Glutamatergic neuron (in vitro differentiated cells): ENCODE data around the gene NAALAD2. TPM values are rescaled to one million over a fixed set of nuclear protein-coding genes. Genes with fewer than 3 reads are reported as not detected.

Experiments
- DNase-seq: peaks from one replicate; pipeline ENCODE4 v3.0.0; 2022
- H3K27ac Mint-ChIP-seq: one replicate; pipeline ENCODE4 v1.8.0; 2020; ENCODE audit warnings: mild to moderate bottlenecking, mixed read lengths, inconsistent platforms; ENCODE audit not compliant: unreplicated experiment
- H3K27me3 Mint-ChIP-seq: one replicate; pipeline ENCODE4 v1.8.0; 2020; ENCODE audit warnings: mild to moderate bottlenecking, moderate library complexity, mixed read lengths, inconsistent platforms; ENCODE audit not compliant: unreplicated experiment
- H3K36me3 Mint-ChIP-seq: one replicate; pipeline ENCODE4 v1.8.0; 2020; ENCODE audit warnings: mild to moderate bottlenecking, mixed read lengths, inconsistent platforms; ENCODE audit not compliant: unreplicated experiment
- H3K4me1 Mint-ChIP-seq: one replicate; pipeline ENCODE4 v1.8.0; 2020; ENCODE audit warnings: mild to moderate bottlenecking, low read depth, mixed read lengths, inconsistent platforms; ENCODE audit not compliant: unreplicated experiment
- H3K4me3 Mint-ChIP-seq: one replicate; pipeline ENCODE4 v1.8.0; 2020; ENCODE audit warnings: mild to moderate bottlenecking, mixed read lengths, inconsistent platforms; ENCODE audit not compliant: unreplicated experiment
- H3K9me3 Mint-ChIP-seq: one replicate; pipeline ENCODE4 v1.8.0; 2020; ENCODE audit warnings: mild to moderate bottlenecking, moderate library complexity, mixed read lengths, inconsistent platforms; ENCODE audit not compliant: unreplicated experiment
- CTCF ChIP-seq: fragments of 200-600 bp; sonication (generic); IDR thresholded peaks from one replicate; pipeline ENCODE4 v1.5.0; 2021; ENCODE audit not compliant: partially characterized antibody, unreplicated experiment
- total RNA-seq: library from RNA; stranded (reverse); fragmentation: NEBNext Ultra II Directional; extraction: Animal tissue kit (Norgen Biotek cat#: 25700); gene quantifications from one replicate; pipeline ENCODE4 v1.2.1, GENCODE V29; 2021; ENCODE audit not compliant: unreplicated experiment

The NAALAD2 gene
- total RNA-seq, 1 donor from 2014 or later, result 7.2 TPM

GRCh38 chr11:90208857-90209256 is 74.4 kb downstream of the NAALAD2 start:
- Mint-ChIP-seq H3K36me3 (no peaks in the 10 kb centered on the region), H3K4me1 (no peaks in the 10 kb centered on the region), H3K9me3 (no peaks in the 10 kb centered on the region), H3K27ac (no peak overlapping the region), H3K27me3 (no peaks in the 10 kb centered on the region), H3K4me3 (no peak overlapping the region)
- no peak for DNase-seq
- TF ChIP-seq CTCF, result no peak

GRCh38 chr11:90213322-90213721 is 78.9 kb downstream of the NAALAD2 start:
- Mint-ChIP-seq H3K36me3 (no peaks in the 10 kb centered on the region), H3K27ac (no peak overlapping the region), H3K4me3 (no peak overlapping the region), H3K4me1 (peaks cover 3% of the 10 kb centered on the region), H3K9me3 (no peaks in the 10 kb centered on the region), H3K27me3 (no peaks in the 10 kb centered on the region)
- DNase-seq, result no peak
- no peak for TF ChIP-seq CTCF

- Mint-ChIP-seq H3K4me3 (no peak overlapping the region), H3K27ac (no peak overlapping the region), H3K36me3 (no peaks in the 10 kb centered on the region), H3K4me1 (peaks cover 21% of the 10 kb centered on the region), H3K27me3 (peaks cover 2% of the 10 kb centered on the region), H3K9me3 (no peaks in the 10 kb centered on the region)
- no peak for DNase-seq
- no peak for TF ChIP-seq CTCF
Observed at GRCh38 chr11:90216611-90217010, 82.1 kb downstream of the NAALAD2 start.

- Mint-ChIP-seq H3K36me3 (no peaks in the 10 kb centered on the region), H3K27ac (no peak overlapping the region), H3K27me3 (peaks cover 10% of the 10 kb centered on the region), H3K9me3 (peaks cover 5% of the 10 kb centered on the region), H3K4me1 (peaks cover 25% of the 10 kb centered on the region), H3K4me3 (no peak overlapping the region)
- peak; percentile 66 for DNase-seq
- TF ChIP-seq CTCF, result no peak
Observed at GRCh38 chr11:90218606-90219005, 84.1 kb downstream of the NAALAD2 start.

DNA sequence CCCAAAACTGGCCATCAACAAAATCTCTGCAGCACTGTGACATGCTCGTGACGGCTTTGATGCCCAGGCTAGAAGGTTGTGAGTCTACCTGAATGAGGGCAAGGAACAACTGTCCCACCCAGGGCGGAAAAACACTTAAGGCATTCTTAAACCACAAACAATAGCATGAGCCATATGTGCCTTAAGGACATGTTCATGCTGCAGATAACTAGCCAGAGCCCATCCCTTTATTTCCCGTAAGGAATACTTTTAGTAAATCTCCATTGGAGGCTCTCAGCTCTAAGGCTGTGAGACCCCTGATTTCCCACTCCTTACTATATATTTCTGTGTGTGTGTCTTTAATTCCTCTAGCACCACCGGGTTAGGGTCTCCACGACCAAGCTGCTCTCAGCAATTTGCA is 85.0 kb downstream of the NAALAD2 start:
- Mint-ChIP-seq H3K4me3 (peak overlapping the region; percentile 88), H3K27me3 (peaks cover 10% of the 10 kb centered on the region), H3K27ac (no peak overlapping the region), H3K4me1 (peaks cover 25% of the 10 kb centered on the region), H3K36me3 (no peaks in the 10 kb centered on the region), H3K9me3 (peaks cover 5% of the 10 kb centered on the region)
- TF ChIP-seq CTCF, result no peak
- DNase-seq, result no peak
